Midbrain (tissue), 1 donor: Measurements from ENCODE around the gene ASS1.

Experiments used
- DNase-seq: peaks from one replicate; lab custom pipeline; 2025; lab: John Stamatoyannopoulos, UW

ASS1 gene

DNA sequence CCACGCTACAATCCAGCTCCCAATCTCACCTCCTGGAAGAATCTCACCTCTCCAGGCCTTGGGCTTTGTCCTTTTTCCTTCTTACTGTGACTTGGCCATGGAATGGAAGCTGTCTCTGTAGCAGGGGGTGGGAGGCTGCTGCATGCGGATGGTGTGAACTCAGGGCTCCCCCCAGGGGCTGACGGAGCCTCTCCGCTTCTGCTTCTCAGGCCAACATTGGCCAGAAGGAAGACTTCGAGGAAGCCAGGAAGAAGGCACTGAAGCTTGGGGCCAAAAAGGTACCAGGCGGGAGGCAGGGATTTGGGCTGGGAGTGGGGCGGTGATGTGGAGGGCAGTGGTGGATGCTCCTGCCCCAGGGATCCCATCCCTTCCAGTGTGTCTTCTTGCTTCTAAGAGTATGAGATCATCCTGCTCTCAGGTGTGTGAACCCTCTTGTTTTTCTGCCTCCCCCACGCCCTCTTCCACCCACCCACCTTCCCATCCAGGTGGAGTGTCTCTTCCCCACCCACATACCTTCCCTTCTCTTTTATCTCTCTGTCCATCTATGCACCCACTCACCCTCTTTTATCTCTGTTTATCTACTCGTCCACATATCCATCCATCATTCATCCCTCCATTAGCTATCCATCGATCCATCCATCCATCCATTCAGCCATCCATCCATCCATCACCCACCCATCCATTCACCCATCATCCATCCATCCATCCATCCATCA, 9.5 kb downstream of the ASS1 start:
- DNase-seq = no peak

DNA sequence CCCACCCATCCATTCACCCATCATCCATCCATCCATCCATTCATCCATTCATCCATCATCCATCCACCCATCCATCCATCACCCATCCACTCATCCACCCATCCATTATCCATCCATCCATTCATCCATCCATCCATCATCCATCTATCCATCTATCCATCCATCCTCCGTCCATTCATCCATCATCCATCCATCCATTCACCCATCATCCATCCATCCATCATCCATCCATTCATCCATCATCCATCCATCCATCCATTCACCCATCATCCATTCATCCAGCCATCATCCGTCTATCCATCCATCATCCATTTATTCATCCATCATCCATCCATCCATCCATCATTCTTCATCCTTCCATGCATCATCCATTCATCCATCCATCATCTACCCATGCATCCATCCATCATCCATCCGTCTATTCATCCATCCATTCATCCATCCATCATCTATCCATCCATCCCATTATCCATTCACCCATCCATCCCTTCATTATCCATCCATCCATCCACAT, 10.1 kb downstream of the ASS1 start:
- DNase-seq = no peak

DNA sequence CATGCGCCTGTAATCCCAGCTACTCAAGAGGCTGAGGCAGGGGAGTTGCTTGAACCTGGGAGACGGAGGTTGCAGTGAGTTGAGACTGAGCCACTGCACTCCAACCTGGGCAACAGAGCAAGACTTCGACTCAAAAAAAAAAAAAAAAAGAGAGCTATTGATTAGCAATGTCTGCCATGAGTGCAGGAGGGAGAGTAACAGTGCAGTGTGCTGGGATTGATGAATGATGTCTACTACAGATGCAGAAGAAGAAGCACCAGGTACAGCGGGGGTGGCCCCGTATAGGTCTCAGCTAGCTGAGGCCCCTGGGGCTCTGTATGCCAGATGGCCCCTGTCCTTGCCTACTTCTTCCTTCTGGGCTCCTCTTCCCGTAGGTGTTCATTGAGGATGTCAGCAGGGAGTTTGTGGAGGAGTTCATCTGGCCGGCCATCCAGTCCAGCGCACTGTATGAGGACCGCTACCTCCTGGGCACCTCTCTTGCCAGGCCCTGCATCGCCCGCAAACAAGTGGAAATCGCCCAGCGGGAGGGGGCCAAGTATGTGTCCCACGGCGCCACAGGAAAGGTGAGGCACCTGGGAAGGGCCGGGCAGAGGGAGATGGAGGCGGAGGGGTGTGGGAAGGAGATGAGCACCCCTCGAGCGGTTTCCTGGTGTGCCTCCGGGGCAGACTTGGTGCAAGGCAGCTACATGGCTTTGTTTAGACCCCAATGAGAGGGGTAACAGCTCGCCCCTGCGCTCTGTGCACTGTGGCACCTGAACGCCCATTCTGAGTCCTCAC, 13.5 kb downstream of the ASS1 start:
- no peak for DNase-seq

DNA sequence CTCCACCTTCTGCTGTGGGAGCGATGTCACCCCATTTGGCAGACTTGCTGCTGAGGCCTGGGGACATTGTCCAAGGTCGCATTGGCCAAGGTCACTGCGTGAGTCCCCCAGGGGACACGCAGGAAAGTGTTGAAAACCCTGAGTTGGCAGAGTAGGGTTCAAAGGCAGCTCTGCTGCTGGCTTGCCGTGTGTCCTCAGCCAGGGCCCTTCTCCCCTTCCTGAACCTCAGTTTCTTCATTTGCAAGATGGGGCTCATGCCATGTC, 14.0 kb downstream of the ASS1 start:
- DNase-seq = no peak

DNA sequence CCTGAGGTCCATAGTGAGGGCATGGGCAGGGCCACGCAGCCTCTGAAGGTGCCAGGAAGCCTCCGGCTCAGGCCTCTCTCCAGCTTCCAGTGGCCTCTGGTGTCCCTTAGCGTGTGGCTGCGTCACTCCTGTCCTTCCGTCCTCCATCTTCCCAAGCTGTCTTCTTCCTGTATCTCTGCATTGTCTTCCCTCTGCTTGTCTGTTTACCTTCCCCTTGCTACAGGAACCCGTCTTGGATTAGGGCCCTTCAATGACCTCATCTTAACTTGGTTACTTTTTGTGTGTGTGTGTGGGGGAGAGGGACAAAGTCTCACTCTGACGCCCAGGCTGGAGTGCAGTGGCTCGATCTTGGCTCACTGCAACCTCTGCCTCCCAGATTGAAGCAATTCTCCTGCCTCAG, 14.4 kb downstream of the ASS1 start:
- DNase-seq = no peak

DNA sequence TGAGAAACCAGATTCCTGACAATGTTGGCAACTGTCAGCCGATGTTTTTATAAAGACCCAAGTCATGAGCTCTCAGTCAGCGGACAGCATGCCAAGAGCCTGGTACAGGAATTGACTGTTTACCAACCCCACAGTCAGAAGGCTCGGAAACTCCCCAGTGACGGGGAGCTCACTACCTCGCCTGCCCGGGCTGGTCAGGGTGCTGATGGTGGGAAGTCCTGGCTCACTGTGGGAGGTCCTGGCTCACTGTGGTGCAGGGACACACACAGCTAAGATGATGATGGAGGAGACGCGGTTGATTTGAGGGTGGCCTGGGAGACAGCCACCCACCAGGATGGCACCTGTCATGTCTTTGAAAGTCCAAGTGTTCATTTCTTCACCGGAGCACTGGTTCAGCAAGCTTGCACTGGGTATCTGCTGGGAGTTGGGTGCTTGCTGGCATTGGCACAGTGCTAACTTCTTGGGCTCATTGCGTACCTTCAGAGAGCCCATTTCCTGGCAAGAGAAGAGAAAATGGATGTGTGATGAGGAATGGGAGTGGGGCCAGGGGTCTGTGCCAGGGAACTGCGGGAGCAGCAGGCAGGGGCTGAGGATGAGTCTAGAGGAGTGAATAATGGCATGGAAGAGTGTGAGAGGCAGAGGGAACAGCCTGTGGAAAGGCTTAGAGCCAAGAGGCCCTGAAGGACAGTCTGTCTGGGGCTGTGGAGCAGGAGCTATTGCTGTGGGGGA, 15.3 kb downstream of the ASS1 start:
- no peak for DNase-seq

DNA sequence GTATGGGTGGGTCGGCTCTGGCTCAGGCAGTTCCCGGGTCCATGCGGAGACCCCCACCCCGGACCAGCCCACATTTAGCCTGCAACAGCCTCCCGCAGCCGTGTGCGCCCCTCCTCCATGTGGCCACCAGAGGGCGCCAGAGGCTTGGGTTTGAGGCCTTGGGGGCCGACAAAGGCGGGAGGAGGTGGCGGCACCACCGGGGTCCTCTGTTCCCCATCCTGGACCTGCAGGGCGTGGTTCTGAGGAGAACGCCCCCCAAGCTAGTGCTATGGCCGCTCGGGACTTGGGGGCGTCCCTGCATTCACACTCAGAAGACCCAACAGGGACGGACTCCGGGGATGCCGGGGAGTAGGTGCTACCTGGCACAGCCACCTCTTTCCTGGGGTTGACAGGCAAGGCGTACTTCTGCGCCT, 16.5 kb downstream of the ASS1 start:
- peak; percentile 67 for DNase-seq

DNA sequence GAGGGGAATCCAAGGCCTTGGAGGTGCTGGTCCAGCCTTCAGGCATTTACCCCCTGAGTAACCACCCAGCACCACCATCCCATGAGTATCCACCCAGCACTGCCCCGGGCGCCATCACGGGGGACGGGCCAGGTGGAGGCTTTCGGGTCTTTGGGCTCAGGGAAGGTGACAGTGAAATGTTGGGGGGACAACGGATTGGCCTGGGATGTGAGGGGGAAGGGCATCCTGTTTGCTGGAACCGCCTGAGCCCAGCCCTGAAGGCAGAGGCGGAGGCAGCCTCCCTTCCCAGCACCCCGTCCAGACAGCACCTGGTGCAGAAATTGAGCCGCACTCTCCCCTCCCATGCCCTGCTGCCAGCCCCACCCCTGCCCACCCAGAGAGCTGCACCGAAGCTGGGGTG, 17.0 kb downstream of the ASS1 start:
- DNase-seq = no peak

DNA sequence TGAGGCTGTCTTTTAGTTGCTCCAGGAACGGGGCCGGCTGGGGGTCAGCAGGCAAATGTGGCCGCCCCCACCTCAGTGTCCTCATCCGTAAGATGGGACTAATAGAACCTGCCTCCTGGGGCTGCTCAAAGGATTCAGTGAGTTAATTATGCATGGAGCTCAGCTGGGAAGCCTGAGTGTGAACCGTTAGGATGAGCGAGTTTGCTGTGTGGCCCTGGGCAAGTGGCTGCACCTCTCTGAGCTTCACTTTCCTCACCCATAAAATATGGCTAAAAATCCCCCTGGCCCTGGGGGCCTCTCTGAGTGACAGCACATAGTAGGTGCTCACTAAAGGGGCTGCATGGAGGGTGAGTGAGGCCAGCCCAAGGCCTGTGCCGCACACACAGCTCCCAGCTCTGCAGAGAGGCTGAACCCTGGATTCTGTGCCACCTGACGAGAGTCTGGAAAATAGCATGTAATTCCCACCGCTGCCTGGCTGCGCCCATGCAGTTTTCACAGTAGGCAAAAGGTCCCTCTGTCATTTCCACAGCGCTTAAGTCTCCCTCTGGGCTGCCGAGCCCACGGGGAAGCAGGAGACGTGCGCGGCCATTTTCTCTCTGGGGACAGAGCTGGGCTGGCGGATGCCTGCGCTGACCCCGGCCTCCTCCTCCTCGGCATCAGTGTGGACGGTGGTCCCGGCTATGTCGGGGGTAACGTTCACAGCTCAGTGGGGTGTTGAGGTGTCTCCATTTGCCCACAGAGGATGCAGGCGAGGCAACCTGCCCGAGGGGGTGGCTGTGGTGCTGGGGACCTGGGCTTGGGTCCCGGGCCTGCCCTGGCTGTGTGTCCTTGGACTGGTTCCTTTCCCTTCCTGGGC, 18.2 kb downstream of the ASS1 start:
- DNase-seq = no peak

DNA sequence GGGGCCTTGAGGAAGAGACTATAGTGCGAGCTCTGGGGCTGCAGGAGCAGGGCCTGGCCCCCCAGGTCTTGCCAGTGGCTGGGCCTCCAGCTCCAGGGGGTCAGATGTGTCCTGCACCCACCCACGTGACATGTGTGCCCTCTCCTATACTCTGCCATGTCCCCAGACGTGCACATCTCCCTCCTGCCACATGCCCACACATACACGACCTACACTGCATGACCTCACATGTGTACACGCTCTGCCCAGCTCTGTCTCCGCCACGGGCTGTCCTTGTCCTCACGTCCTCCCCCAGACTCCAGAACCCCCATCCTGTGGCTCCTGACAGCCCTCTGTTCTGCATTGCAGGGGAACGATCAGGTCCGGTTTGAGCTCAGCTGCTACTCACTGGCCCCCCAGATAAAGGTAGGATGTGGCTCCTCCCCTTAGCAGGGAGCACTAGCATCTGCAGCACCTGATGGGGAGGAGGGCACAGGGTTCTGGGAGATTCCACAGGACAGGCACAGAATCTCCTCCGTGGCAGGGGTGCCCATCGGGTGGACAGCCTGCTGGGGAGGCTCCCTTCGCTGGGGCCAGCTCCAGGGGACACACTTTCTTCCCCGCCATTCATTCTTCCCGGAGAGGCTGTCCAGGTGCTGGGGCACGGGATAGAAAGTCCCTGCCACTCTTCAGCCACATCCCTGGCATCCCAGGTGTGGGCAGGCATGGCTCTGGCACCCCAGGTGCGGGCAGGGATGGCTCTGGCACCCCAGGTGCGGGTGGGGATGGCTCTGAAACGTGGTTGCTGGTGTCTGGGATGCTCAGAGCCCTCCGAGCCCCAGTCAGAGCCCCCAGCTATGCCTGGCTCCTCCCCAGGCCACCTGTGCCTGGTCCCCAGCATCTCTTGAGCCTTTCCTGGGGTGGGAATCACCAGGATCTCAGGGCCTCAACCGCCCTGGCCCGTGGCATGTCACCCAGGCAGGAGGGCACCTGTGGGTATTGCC, 19.3 kb downstream of the ASS1 start:
- DNase-seq = no peak

DNA sequence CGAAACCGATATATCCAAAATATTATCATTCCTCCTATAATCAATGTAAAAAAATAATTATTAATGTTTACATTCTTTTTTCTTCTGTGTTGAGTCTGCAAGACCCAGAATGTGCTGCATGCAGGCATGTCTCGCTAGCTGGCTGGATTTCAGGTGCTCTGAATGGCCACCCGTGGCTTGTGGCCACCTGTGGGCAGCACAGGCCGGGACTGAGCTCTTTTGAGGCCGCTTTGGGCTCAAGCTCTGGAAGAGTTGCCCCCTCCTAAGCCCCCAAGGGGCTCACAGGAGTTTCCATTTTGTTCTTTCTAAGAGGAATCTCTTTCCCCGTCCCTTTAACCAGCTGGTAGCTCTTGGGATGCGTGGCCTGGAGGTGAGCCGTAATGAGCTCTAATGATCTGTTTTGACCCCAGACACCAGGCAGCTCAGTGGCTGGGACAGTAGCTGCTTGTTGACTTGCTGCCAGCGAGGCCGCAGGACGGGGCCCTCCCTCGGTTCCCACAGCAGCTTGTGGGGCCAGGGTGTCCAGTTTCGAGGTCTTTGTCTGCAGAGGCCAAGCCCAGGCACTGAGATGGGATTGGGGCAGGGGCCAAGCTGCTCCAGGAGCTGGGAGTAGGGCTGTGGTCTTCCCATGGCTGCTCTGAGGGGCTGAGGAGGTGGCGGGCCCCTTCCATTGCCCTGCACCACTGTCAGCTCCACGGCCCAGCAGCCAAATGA, 20.8 kb downstream of the ASS1 start:
- no peak for DNase-seq

DNA sequence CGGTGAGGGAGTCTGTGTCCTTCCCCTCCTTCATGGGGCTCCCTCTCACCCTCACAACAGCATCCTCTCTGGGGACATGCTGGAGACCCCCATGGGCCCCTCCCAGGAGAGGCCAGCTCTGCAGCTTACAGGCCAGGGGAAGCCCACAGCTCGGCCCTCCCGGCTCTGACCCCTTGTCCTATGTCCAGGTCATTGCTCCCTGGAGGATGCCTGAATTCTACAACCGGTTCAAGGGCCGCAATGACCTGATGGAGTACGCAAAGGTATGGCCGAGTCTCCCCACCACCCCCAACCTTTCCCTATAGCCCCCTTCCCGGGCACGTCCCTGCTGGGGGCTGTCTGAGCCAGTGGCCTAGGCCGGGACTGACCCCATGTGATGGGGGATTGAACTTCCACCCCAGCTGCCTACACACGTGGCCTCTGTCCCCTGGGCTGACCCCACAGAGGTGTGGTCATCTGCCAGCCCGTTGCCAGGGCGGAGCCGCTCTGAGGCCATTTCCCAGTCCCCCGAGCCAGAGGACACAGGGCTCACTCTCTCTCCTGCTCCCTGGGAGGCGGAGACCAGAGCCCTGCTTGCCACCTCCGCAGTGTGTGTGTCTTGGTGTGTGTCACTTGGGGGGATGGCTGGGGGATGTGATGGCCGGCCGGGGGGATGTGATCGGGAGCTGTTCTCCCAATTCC, 21.9 kb downstream of the ASS1 start:
- no peak for DNase-seq

DNA sequence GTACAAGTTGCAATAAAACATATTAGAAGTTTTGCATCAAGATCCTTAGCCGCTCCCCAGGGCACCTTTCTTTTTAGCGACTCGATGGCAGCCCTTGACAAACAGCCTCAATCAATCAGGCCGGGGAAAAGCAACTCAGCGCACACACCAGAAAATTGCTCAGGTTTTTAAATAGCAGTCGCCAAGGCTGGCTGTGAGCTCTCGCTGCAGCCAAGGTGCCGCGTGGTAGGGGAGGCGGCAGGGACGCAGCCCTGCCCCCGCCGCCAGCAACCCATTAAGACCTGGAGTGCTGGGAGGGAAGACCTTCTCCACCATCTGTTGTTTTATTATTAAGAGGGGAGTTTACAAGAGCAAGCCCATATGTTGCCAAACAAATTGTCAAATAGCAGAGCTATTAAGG, 22.6 kb downstream of the ASS1 start:
- no peak for DNase-seq

DNA sequence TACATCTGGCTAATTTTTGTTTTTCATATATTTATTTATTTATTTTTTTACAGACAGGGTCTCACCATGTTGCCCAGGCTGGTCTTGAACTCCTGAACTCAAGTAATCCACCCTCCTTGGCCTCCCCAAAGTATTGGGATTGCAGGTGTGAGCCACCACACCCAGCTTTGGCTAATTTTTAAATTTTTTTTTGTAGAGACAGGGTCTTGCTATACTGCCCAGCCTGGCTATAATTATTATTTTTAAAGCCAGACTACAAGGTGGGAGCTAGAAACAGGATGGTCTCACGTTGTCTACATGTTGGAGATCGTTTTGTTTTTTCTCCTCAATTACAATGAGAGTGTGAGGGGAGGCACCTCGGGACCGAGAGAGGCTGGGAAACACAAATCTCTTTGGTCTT, 23.8 kb downstream of the ASS1 start:
- DNase-seq = no peak

DNA sequence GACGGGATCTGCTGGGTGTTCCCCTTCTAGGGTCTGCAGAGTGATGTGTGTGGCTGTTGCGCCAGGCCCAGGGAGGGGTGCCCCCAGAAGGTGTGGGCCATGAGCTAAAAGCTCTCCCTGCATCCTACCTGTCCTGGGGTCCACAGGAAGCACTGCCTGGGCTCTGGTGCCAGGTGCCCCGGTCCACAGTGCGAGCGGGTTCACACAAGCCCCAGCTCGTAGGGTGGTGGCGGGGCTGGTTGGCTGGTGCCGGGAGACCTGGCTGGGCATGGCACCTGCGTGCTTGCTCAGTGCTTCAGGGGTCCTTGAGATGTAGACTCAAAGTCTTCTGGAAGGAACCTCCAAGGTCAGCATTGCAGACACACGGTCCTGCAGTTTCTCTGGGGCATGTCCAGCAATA, 25.5 kb downstream of the ASS1 start:
- no peak for DNase-seq

DNA sequence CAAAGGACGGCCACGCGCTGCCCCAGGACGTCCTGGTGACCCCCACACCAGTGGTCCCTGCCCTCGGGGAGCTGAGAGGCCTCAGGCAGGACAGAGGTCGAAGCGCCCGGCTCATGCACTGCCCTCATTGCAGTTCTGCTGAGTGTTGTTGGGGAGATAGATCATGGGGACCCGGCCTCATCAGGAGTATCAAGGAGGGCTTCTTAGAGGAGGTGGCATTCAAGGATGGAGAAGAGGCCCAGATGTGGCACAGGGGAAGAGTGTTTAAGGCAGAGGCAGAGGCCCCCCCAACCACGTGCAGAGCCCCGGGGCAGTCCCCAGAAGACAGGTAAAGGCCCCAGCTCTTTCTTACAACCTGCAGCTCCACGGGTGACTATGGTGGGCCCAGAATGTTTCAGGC, 26.2 kb downstream of the ASS1 start:
- DNase-seq = no peak

DNA sequence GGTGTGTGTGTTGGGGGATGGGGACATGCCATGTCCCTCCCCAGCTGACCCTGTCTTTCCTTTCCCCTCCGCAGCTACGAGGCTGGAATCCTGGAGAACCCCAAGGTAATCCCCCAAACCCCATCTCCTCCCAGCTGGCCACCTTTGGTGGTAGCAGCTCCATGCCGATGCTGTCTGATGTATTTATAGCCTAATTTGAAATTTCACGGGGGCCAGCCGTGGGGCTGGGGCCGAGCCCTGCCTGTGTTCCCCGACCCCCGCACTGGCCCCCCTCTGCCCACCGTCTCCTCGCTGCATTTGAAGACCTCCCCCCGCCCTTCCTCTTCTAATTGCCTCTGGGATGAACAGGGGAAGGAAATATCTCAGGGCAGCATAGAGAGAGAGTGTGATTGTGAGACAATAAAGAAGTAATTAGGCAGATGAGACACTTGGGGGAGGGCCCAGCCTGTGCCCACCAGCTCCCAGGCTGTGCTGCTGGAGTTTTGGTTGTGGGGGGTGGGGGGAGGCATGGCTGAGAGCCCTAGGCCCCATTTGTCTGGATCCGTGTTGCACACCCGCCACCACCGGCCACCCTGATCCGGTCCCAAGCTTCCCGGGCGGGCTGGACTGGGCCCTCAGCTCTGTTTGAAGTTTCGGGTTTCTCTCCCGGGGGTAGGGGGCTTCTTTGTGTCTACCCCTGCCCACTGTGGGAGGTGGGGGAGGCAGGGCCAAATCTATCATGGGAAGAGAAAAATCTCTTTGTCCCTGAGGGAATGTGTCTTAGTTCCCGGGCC, 26.8 kb downstream of the ASS1 start:
- DNase-seq = no peak

DNA sequence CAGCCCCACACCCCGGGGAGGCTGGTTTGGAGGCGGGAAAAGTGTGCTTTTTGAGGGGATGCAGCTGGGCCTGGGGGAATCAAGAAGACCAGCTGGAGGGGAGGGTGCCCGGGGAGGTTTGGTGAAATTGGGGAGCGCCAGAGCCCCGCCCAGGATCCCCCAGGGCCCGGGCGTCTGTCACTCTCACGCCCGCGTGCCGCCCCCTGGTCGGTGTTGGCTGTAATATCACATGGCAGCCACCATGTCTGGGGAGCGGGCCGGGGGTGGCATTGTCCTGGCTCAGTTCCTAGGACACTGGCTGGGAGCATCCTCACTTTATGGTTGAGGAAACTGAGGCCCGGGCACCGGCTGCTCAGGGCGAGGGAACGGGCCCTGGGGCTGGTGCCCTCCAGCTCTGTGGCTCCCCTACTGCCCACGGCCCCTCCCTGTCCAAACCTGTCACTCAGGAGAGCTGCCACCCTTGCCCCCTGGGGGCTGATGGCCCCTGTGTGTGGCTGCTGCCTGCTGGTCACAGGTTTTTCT, 27.5 kb downstream of the ASS1 start:
- DNase-seq = no peak

DNA sequence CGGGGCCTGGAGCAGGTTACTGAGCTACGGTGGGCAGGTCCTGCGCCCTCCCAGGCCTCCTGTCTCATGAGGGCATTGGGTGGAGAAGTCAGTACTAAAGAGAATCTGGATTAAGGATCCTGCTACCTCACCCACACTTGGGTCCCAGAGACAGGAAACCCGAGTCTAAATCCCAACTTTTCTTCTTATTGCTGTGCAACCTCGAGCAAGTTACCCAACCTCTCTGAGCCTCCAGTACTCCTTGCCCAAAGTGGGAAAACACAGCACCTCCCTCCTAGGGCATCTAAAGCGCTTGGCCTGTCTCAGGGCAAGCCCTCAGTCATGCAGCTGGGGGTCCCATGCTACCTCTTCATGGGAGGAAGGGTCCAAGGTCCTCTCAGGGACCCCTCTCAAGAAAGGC, 28.2 kb downstream of the ASS1 start:
- no peak for DNase-seq
